HepG2 (cell line): ENCODE data around the gene JMJD6. TPM values are rescaled to one million over a fixed set of nuclear protein-coding genes. Genes with fewer than 3 reads are reported as not detected.

Source experiments
- ATAC-seq: fragments of 200-7000 bp; cut with Tn5 transposase; 3 replicates; pipeline ENCODE4 v1.9.1; 2020; ENCODE audit warnings: mild to moderate bottlenecking, moderate library complexity
- BruUV-seq: library from RNA; stranded (reverse); fragments of 400-500 nt; replicated peaks from 2 replicates; lab custom pipeline; 2021; lab: Mats Ljungman, UMichigan
- CTCF ChIA-PET: fragments of 300-600 bp; formaldehyde crosslinking; extraction: SDS; loops from one replicate; lab custom pipeline; 2021; ENCODE audit warnings: low total read pairs, inconsistent platforms, low intra/inter-chr PET ratio; lab: Yijun Ruan, JAX
- POLR2A ChIA-PET: fragments of 350-600 bp; sonication (Branson Sonifier 250); formaldehyde crosslinking; loops from one replicate; lab custom pipeline; 2020; ENCODE audit warnings: antibody characterized with exemption, inconsistent platforms; lab: Yijun Ruan, JAX
- DNase-seq: peaks from one replicate; pipeline ENCODE4 v3.0.0-alpha.2; 2015; ENCODE audit warnings: low spot score
- FAIRE-seq: peaks from 3 replicates; lab custom pipeline; 2011; peaks lifted over from hg19 to GRCh38; lab: Jason Lieb, UNC
- H2AFZ ChIP-seq: one replicate; pipeline ENCODE4 v1.6.1; 2011; ENCODE audit warnings: low read length, inconsistent platforms
- H3K27ac ChIP-seq: fragments of 300-600 bp; 3 replicates; pipeline ENCODE4 v1.8.0; 2011; ENCODE audit warnings: mixed run types, mild to moderate bottlenecking, mixed read lengths, low read length, inconsistent platforms; ENCODE audit not compliant: insufficient read depth; ENCODE audit errors: extremely low read length
- H3K27me3 ChIP-seq, 2 experiments: fragments of 200-600 bp in 1 of 2; 2 replicates in 1 of 2; 3 replicates in 1 of 2; pipeline versions ENCODE4 v1.6.0 to v1.8.0; 2011; ENCODE audit warnings: low read length in 2 of 2, mild to moderate bottlenecking in 2 of 2, moderate library complexity in 2 of 2, inconsistent platforms in 1 of 2; ENCODE audit not compliant: insufficient read depth in 2 of 2, control insufficient read depth in 1 of 2
- H3K36me3 ChIP-seq, 2 experiments: fragments of 200-600 bp in 1 of 2; replicated peaks in 1 of 2; 2 replicates in 1 of 2; 3 replicates in 1 of 2; pipeline versions ENCODE4 v1.5.1 to v1.8.0; 2011; ENCODE audit warnings: low read length in 2 of 2, inconsistent platforms in 1 of 2; ENCODE audit not compliant: insufficient read depth in 2 of 2, control insufficient read depth in 1 of 2
- H3K4me1 ChIP-seq: 2 replicates; pipeline ENCODE4 v1.5.1; 2012; ENCODE audit warnings: low read length, inconsistent platforms; ENCODE audit not compliant: insufficient read depth
- H3K4me2 ChIP-seq: 2 replicates; pipeline ENCODE4 v1.6.0; 2011; ENCODE audit warnings: low read depth, low read length, inconsistent platforms
- H3K4me3 ChIP-seq, 3 experiments: fragments of 200-600 bp in 1 of 3; sonication (generic), shearing (Covaris generic) in 1 of 3; replicated peaks in 1 of 3; 2 replicates each; pipeline ENCODE4 v1.5.1; 2011 to 2016; ENCODE audit warnings: low read length in 3 of 3, inconsistent platforms in 2 of 3, low read depth in 2 of 3, mild to moderate bottlenecking in 2 of 3, control low read depth in 1 of 3, mixed read lengths in 1 of 3; ENCODE audit not compliant: insufficient read depth in 1 of 3
- H3K79me2 ChIP-seq: one replicate; pipeline ENCODE4 v1.6.1; 2011; ENCODE audit warnings: low read length, inconsistent platforms; ENCODE audit not compliant: insufficient read depth
- H3K9ac ChIP-seq: 2 replicates; pipeline ENCODE4 v1.6.0; 2011; ENCODE audit warnings: mild to moderate bottlenecking, low read depth, low read length, inconsistent platforms; ENCODE audit not compliant: insufficient read depth
- H3K9me3 ChIP-seq: 2 replicates; pipeline ENCODE4 v1.5.1; 2012; ENCODE audit warnings: mild to moderate bottlenecking, low read length
- H4K20me1 ChIP-seq: 2 replicates; pipeline ENCODE4 v1.6.0; 2011; ENCODE audit warnings: inconsistent platforms, mild to moderate bottlenecking, low read length, moderate library complexity; ENCODE audit not compliant: insufficient read depth
- ATRX ChIP-seq: sonication (generic); formaldehyde crosslinking; IDR thresholded peaks from 2 replicates; pipeline ENCODE4 v1.4.0; 2020; ENCODE audit warnings: missing genetic modification reagents, borderline replicate concordance
- GABPA ChIP-seq, 2 experiments: IDR thresholded peaks; 2 replicates each; pipeline ENCODE4 v1.6.1; 2011 to 2016; ENCODE audit warnings: low read depth in 2 of 2, low read length in 1 of 2, missing biosample characterization in 1 of 2, missing genetic modification characterization in 1 of 2
- HNRNPH1 ChIP-seq: fragments of 200-400 bp; formaldehyde crosslinking; optimal IDR thresholded peaks from 2 replicates; pipeline ENCODE3; 2017; ENCODE audit warnings: mild to moderate bottlenecking, low read depth, low read length
- PHF8 ChIP-seq: sonication (generic); formaldehyde crosslinking; IDR thresholded peaks from 2 replicates; pipeline ENCODE4 v1.5.0; 2020; ENCODE audit warnings: missing genetic modification reagents
- RFXAP ChIP-seq: sonication (generic); formaldehyde crosslinking; IDR thresholded peaks from 2 replicates; pipeline ENCODE4 v1.4.0; 2020; ENCODE audit warnings: missing genetic modification reagents, borderline replicate concordance
- ZNF614 ChIP-seq: IDR thresholded peaks from 2 replicates; pipeline ENCODE4 v1.6.1; 2018; ENCODE audit warnings: missing biosample characterization, missing genetic modification reagents, inconsistent platforms, borderline replicate concordance
- WGBS: methylation state at CpG from one replicate; pipeline ENCODE4 v1.1.6; 2017; ENCODE audit warnings: low lambda C conversion rate; 5-methylcytosine and 5-hydroxymethylcytosine counted together
- in situ Hi-C: cut with HindIII; loops from 2 replicates; pipeline ENCODE4 v1.10.0; 2017; ENCODE audit warnings: low pct_unique_long_range_greater_than_20kb; ENCODE audit not compliant: extremely low pct_ligation_motif_present
- intact Hi-C: fragments of 100-400 bp; cut with micrococcal nuclease; formaldehyde crosslinking; loops from one replicate; pipeline ENCODE4 v1.10.0; 2022; ENCODE audit not compliant: unreplicated experiment
- polyA plus RNA-seq, 8 experiments: library from polyadenylated mRNA; depleted of rRNA in 3 of 8; stranded (reverse) in 7 of 8; unstranded in 1 of 8; fragments of >200 nt; fragmentation: Illumina TruSeq in 4 of 8; extraction: Trizol in 4 of 8; gene quantifications; 2 replicates each; pipeline versions ENCODE4 v1.2.1 to v1.2.3, GENCODE V29; 2011 to 2016; ENCODE audit warnings: low read depth in 4 of 8, missing spikeins in 1 of 8, mixed read lengths in 1 of 8; ENCODE audit not compliant: insufficient read depth in 1 of 8
- total RNA-seq, 5 experiments: library from RNA; depleted of rRNA; stranded (reverse); fragments of >200 nt; fragmentation: Illumina TruSeq; extraction: Trizol; gene quantifications; 2 replicates each; pipeline ENCODE4 v1.2.3, GENCODE V29; 2016; ENCODE audit warnings: low read depth in 1 of 5
- TF ChIP-seq, protein P1 (sequence below): sonication (generic); formaldehyde crosslinking; IDR thresholded peaks from 2 replicates; pipeline ENCODE4 v1.4.0; 2020; ENCODE audit warnings: missing genetic modification reagents
- TF ChIP-seq, protein P2 (sequence below): sonication (generic); formaldehyde crosslinking; IDR thresholded peaks from 2 replicates; pipeline ENCODE4 v1.4.0; 2020; ENCODE audit warnings: missing genetic modification reagents
- TF ChIP-seq, protein P3 (sequence below): sonication (generic); formaldehyde crosslinking; IDR thresholded peaks from 2 replicates; pipeline ENCODE4 v1.5.1; 2020; ENCODE audit warnings: mild to moderate bottlenecking, missing genetic modification reagents
- TF ChIP-seq, protein P4 (sequence below): sonication (generic); formaldehyde crosslinking; IDR thresholded peaks from 2 replicates; pipeline ENCODE4 v1.4.0; 2020; ENCODE audit warnings: mild to moderate bottlenecking, missing genetic modification reagents
- TF ChIP-seq, protein P5 (sequence below): sonication (generic); formaldehyde crosslinking; IDR thresholded peaks from 2 replicates; pipeline ENCODE4 v1.8.1; 2023; ENCODE audit warnings: missing genetic modification reagents, mild to moderate bottlenecking, borderline replicate concordance
- TF ChIP-seq, protein P6 (sequence below): sonication (generic); formaldehyde crosslinking; IDR thresholded peaks from 2 replicates; pipeline ENCODE4 v1.8.0; 2022; ENCODE audit warnings: missing genetic modification reagents, mild to moderate bottlenecking, moderate library complexity, borderline replicate concordance
- TF ChIP-seq, protein P7 (sequence below): sonication (generic); formaldehyde crosslinking; IDR thresholded peaks from 2 replicates; pipeline ENCODE4 v1.8.0; 2022; ENCODE audit warnings: mild to moderate bottlenecking, missing genetic modification reagents

Gene JMJD6
- total and polyA plus RNA-seq, 2 of the 13 experiments (the other 11 are each of a cell fraction or from before 2014, with no cell fraction given) = 33.6 to 41.0 TPM

DNA sequence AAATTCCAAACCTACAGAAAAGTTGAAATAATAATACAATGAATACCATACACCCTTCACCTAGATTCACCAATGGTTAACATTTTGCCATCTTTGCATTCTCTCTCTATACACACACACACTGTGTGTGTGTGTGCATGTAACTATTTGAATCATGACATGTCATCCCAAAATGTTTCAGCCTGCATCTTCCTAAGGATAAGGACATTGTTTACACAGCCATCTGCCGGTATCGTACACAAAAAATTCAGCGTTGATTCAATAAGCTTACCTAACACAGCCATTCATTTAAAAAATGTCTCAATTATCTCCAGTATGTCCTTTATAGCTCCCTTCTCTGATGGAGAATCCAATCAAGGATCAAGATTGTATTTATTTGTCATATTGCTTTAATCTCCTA, 19.6 kb downstream of the JMJD6 start:
- no peaks in the 10 kb centered on the region for H3K27me3 ChIP-seq
- no peak overlapping the region for H3K4me3 ChIP-seq
- H3K4me2 ChIP-seq = no peak overlapping the region
- ChIA-PET POLR2A (no interaction called here), CTCF (no interaction called here)
- 91% methylated on average over 3 of the region's 3 CpGs for WGBS
- H3K9me3 ChIP-seq = no peaks in the 10 kb centered on the region
- intact Hi-C loops (loop anchor here (10.0 kb wide), 1 partner anchor 152 kb away; no protein-coding TSS in a partner anchor), in situ Hi-C loops (no loop called here)
- no peaks in the 10 kb centered on the region for H3K36me3 ChIP-seq
- no peak overlapping the region for H3K9ac ChIP-seq
- H3K79me2 ChIP-seq = peaks cover 34% of the 10 kb centered on the region
- no peak overlapping the region for H2AFZ ChIP-seq
- no TSS peak for BruUV-seq
- H3K4me1 ChIP-seq = peaks cover 59% of the 10 kb centered on the region
- no peak for ATAC-seq
- no peak overlapping the region for H3K27ac ChIP-seq
- no peak for DNase-seq
- H4K20me1 ChIP-seq = no peaks in the 10 kb centered on the region
- FAIRE-seq = no peak
- TF ChIP-seq RFXAP (CRISPR knock-in tag) = no peak
- TF ChIP-seq GABPA (IDR thresholded peaks at IDR 0.05; ENCODE audit: low read depth, low read length) = no peak
- no peak for TF ChIP-seq GABPA (CRISPR knock-in tag; IDR thresholded peaks at IDR 0.05; ENCODE audit: low read depth)
- TF ChIP-seq, protein P1, sequence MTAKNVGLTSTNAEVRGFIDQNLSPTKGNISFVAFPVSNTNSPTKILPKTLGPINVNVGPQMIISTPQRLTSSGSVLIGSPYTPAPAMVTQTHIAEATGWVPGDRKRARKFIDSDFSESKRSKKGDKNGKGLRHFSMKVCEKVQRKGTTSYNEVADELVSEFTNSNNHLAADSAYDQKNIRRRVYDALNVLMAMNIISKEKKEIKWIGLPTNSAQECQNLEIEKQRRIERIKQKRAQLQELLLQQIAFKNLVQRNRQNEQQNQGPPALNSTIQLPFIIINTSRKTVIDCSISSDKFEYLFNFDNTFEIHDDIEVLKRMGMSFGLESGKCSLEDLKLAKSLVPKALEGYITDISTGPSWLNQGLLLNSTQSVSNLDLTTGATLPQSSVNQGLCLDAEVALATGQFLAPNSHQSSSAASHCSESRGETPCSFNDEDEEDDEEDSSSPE (CRISPR knock-in tag) = no peak
- TF ChIP-seq ATRX = no peak
- TF ChIP-seq, protein P2, sequence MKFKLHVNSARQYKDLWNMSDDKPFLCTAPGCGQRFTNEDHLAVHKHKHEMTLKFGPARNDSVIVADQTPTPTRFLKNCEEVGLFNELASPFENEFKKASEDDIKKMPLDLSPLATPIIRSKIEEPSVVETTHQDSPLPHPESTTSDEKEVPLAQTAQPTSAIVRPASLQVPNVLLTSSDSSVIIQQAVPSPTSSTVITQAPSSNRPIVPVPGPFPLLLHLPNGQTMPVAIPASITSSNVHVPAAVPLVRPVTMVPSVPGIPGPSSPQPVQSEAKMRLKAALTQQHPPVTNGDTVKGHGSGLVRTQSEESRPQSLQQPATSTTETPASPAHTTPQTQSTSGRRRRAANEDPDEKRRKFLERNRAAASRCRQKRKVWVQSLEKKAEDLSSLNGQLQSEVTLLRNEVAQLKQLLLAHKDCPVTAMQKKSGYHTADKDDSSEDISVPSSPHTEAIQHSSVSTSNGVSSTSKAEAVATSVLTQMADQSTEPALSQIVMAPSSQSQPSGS (CRISPR knock-in tag) = no peak
- TF ChIP-seq, protein P3, sequence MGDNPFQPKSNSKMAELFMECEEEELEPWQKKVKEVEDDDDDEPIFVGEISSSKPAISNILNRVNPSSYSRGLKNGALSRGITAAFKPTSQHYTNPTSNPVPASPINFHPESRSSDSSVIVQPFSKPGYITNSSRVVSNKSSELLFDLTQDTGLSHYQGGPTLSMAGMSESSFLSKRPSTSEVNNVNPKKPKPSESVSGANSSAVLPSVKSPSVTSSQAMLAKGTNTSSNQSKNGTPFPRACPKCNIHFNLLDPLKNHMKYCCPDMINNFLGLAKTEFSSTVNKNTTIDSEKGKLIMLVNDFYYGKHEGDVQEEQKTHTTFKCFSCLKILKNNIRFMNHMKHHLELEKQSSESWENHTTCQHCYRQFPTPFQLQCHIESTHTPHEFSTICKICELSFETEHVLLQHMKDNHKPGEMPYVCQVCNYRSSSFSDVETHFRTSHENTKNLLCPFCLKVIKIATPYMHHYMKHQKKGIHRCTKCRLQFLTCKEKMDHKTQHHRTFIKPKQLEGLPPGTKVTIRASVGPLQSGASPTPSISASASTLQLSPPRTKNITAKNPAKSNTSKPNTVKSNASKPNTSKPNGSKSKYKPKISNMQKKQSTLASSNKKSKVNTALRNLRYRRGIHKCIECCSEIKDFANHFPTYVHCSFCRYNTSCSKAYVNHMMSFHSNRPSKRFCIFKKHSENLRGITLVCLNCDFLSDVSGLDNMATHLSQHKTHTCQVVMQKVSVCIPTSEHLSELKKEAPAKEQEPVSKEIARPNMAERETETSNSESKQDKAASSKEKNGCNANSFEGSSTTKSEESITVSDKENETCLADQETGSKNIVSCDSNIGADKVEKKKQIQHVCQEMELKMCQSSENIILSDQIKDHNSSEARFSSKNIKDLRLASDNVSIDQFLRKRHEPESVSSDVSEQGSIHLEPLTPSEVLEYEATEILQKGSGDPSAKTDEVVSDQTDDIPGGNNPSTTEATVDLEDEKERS (CRISPR knock-in tag) = no peak
- no peak for TF ChIP-seq ZNF614 (CRISPR knock-in tag)
- TF ChIP-seq, protein P4, sequence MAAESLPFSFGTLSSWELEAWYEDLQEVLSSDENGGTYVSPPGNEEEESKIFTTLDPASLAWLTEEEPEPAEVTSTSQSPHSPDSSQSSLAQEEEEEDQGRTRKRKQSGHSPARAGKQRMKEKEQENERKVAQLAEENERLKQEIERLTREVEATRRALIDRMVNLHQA = no peak
- no peak for TF ChIP-seq HNRNPH1
- TF ChIP-seq, protein P5, sequence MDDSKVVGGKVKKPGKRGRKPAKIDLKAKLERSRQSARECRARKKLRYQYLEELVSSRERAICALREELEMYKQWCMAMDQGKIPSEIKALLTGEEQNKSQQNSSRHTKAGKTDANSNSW (CRISPR knock-in tag) = no peak
- TF ChIP-seq, protein P6, sequence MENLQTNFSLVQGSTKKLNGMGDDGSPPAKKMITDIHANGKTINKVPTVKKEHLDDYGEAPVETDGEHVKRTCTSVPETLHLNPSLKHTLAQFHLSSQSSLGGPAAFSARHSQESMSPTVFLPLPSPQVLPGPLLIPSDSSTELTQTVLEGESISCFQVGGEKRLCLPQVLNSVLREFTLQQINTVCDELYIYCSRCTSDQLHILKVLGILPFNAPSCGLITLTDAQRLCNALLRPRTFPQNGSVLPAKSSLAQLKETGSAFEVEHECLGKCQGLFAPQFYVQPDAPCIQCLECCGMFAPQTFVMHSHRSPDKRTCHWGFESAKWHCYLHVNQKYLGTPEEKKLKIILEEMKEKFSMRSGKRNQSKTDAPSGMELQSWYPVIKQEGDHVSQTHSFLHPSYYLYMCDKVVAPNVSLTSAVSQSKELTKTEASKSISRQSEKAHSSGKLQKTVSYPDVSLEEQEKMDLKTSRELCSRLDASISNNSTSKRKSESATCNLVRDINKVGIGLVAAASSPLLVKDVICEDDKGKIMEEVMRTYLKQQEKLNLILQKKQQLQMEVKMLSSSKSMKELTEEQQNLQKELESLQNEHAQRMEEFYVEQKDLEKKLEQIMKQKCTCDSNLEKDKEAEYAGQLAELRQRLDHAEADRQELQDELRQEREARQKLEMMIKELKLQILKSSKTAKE = no peak
- TF ChIP-seq PHF8 (CRISPR knock-in tag) = no peak
- TF ChIP-seq, protein P7, sequence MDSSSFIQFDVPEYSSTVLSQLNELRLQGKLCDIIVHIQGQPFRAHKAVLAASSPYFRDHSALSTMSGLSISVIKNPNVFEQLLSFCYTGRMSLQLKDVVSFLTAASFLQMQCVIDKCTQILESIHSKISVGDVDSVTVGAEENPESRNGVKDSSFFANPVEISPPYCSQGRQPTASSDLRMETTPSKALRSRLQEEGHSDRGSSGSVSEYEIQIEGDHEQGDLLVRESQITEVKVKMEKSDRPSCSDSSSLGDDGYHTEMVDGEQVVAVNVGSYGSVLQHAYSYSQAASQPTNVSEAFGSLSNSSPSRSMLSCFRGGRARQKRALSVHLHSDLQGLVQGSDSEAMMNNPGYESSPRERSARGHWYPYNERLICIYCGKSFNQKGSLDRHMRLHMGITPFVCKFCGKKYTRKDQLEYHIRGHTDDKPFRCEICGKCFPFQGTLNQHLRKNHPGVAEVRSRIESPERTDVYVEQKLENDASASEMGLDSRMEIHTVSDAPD = no peak
